Adipocyte (in vitro differentiated cells): ENCODE data around the gene SCN1A.

Experiments
- DNase-seq: peaks from one replicate; pipeline ENCODE4 v3.0.0-alpha.2; 2015; ENCODE audit warnings: low read depth
- H3K27me3 ChIP-seq: replicated peaks from 2 replicates; pipeline ENCODE4 v1.7.0; 2013; ENCODE audit warnings: mild to moderate bottlenecking, low read length, moderate library complexity; ENCODE audit not compliant: control insufficient read depth, insufficient read depth
- H3K36me3 ChIP-seq: 2 replicates; pipeline ENCODE4 v1.7.0; 2013; ENCODE audit warnings: low read length, mild to moderate bottlenecking, moderate library complexity; ENCODE audit not compliant: control insufficient read depth, insufficient read depth, severe bottlenecking
- H3K4me1 ChIP-seq: 2 replicates; pipeline ENCODE4 v1.7.0; 2013; ENCODE audit warnings: mild to moderate bottlenecking, low read length, moderate library complexity; ENCODE audit not compliant: control insufficient read depth, insufficient read depth
- H3K4me3 ChIP-seq: 2 replicates; pipeline ENCODE4 v1.7.0; 2013; ENCODE audit warnings: mild to moderate bottlenecking, low read length, moderate library complexity
- H3K9ac ChIP-seq: 2 replicates; pipeline ENCODE4 v1.7.0; 2013; ENCODE audit warnings: mild to moderate bottlenecking, low read length, moderate library complexity
- H3K9me3 ChIP-seq: 2 replicates; pipeline ENCODE4 v1.7.0; 2013; ENCODE audit warnings: mild to moderate bottlenecking, low read length, moderate library complexity; ENCODE audit not compliant: control insufficient read depth

SCN1A gene

DNA sequence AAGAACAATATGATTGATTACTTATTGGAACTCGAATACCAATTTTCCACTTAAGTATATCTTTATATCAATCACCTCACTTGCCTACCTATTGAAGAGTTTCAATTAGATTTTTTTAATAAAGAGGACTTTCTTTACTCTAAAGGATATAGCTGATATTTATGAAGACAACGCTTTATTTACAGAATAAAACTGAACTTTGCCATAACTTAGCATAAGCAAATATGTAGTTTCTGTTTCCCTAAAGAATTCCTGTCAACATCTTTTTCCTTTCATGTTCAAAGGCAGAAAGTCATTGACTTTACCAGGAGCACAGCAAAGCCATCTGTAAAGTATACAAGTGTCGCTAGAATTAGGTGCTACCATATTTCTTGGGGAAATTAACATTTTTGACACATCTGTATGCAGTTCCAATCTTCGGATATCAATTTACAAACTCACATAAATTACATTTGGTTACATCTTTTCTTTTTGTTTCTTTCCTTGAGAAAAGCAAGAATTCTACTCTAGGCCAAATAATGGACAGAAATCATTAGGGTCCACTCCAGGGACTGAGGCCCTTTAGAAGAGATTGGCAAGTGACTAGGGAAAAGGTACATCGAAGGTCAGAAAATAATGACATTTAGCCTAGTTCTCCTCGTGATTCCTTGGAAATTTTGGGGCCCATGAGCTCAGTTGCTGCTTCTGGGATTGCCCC is 7.5 kb upstream of the SCN1A start:
- Histone ChIP-seq H3K27me3 (peaks cover 16% of the 10 kb centered on the region), H3K9ac (no peak overlapping the region), H3K4me1 (no peaks in the 10 kb centered on the region), H3K36me3 (no peaks in the 10 kb centered on the region), H3K9me3 (no peaks in the 10 kb centered on the region), H3K4me3 (no peak overlapping the region)
- no peak for DNase-seq

DNA sequence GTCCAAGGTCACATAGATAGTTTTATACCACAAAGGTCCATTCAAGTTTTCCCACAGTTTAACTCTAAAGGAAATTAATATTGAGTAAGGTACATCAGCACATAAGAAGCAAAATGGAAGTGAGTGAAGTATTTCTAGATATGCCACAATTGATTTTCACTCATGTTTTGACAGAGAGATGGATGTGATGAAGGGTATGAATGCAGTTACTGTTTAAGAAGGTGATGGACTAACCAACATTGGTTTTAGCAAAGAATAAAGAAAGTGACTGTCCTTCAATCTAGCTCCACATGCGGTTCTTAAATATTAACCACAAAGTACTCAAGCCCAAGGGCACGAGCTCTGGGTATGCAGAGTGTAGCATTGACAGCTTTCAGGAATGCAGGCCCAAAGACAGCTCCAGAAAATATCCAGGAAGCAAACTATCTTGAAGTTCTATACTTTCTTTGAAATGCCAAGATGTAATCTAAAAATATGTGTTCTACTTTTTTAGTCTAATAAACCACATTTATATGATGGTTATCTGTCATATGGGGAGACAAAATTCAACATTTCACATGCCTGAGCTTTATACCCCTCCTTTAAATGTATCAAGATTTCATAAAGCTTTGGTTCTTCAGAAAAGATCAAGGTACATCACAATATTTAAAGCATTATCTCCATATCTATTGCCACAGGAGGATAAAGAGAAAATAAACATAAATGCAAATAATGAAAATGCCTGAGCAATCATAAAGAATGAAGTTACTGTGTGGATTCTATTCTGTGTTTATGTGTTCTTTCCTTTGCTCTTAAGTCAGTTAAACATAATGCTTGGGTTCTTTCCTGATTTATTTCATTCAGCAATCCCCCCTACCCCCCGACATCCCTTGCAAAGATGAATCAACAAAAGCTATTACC is 6.7 kb upstream of the SCN1A start:
- H3K27me3 ChIP-seq = peaks cover 19% of the 10 kb centered on the region

DNA sequence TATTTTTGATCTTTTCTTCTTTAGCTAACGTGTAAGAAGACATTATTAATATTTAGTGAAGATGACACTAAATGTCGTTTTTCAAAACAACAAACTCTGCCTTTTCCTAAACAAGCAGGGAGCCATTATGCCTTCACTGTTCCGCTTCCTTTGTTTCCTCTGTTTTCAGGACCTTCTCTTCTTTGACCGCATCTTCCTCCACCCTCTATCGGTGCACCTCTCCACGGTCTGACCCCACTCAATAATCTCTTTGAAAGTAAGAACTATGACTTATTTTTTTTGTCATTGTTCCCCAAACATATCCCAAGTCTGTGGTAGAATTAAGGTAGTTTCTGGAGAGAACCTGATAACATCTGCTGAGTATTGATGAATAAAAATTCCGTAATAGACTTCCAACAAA is 5.8 kb upstream of the SCN1A start:
- no peak overlapping the region for H3K4me3 ChIP-seq
- peaks cover 19% of the 10 kb centered on the region for H3K27me3 ChIP-seq
- H3K36me3 ChIP-seq = no peaks in the 10 kb centered on the region
- no peaks in the 10 kb centered on the region for H3K9me3 ChIP-seq
- DNase-seq = no peak
- no peaks in the 10 kb centered on the region for H3K4me1 ChIP-seq
- H3K9ac ChIP-seq = no peak overlapping the region

More for the DNA sequence above, 6.7 kb upstream of the SCN1A start:
- no peaks in the 10 kb centered on the region for H3K4me1 ChIP-seq
- H3K36me3 ChIP-seq = no peaks in the 10 kb centered on the region
- no peak overlapping the region for H3K4me3 ChIP-seq
- H3K9me3 ChIP-seq = no peaks in the 10 kb centered on the region
- no peak for DNase-seq
- H3K9ac ChIP-seq = no peak overlapping the region

DNA sequence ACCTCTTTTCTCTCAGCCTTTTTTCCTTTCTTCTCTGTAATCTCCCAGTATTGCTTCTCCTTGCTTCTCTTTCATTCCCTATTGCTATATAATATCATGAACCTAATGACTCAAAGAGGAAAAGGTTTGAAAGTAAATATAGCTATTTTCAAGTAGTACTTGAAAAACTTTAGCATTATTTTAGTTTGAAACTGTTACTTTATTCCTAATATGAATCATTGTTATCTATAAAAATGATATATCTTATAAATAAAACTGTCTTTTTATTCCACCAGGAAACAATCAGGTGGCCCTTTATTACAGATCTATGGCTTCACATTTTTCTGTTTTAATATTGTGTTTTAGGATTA is 311 bp upstream of the SCN1A start:
- Histone ChIP-seq H3K9me3 (no peaks in the 10 kb centered on the region), H3K4me3 (no peak overlapping the region), H3K36me3 (no peaks in the 10 kb centered on the region), H3K27me3 (peaks cover 15% of the 10 kb centered on the region), H3K9ac (no peak overlapping the region), H3K4me1 (peaks cover 22% of the 10 kb centered on the region)
- DNase-seq = no peak

DNA sequence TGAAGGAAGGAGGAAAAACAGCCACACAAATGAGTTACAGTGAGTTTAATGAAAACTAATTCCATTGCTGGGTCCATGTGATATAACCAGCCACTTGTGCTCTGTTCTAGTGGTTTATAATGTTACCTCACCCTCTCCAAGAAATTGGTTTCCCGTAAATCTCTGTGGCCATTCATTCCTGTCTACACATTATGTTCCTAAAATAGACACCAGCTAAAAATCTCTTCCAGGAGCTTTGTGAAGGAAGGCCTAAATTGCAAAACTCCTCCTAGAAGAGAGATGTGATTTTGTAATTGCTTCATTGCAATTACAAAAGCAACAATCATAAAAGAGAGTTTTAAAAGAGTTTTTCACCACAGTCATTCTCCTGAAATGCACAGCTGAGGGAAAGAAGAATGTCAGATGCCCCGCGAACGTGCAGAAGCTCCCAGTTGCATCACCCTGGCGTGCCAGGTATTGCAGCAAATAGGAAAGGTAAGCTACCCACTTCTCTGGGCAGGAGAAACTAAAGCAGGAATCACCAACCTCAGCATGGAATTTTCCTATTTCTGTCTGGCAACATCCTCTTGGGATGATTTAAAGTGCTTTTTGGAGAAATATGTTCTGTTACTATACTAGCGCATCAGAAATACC is 1.7 kb downstream of the SCN1A start:
- Histone ChIP-seq H3K4me3 (peak overlapping the region; percentile 33), H3K27me3 (peaks cover 5% of the 10 kb centered on the region), H3K9me3 (no peaks in the 10 kb centered on the region), H3K9ac (peak overlapping the region; percentile 31), H3K4me1 (peaks cover 22% of the 10 kb centered on the region), H3K36me3 (no peaks in the 10 kb centered on the region)
- DNase-seq = peak; percentile 72

DNA sequence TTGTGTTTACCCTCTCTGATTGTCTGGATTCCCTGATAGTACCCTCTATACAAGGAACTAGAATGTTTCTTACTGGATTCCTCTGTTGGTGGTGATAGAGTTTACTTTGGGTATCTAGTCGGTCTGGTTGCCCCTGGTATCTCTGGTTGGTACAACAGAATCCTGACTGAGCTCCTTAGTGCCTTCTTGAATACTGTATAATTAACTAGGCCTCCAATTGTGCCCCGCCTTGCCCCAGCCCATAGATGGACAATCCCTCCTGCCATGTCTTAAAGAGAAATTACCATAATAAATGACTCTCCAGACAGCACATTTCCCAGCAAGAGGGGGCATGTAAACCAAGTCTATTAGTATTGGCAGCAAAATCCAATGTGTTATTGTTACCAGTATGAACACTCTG is 2.3 kb downstream of the SCN1A start:
- peaks cover 3% of the 10 kb centered on the region for H3K27me3 ChIP-seq
- peak overlapping the region; percentile 33 for H3K4me3 ChIP-seq
- DNase-seq = no peak

DNA sequence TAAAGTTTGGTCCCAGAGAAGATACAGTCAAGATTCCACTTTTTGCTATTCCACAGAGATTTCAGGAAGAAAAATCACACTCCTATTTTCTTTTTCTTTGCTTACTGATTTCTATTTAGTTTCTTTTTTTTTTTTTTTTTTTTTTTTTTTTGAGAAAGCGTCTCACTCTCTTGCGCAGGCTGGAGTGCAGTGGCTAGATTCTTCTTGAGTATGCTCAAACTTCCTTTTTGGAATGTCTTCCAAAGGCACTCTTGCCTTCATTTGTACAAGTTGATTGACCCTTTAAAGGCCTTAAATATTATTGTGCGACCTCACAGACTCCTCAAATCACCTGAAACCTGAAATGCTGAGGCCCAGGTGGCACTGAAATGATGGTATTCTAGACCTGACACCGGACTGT is 9.6 kb downstream of the SCN1A start:
- Histone ChIP-seq H3K4me3 (no peak overlapping the region), H3K9ac (no peak overlapping the region), H3K9me3 (no peaks in the 10 kb centered on the region), H3K36me3 (no peaks in the 10 kb centered on the region), H3K27me3 (no peaks in the 10 kb centered on the region), H3K4me1 (peaks cover 4% of the 10 kb centered on the region)
- no peak for DNase-seq

More for the DNA sequence above, 2.3 kb downstream of the SCN1A start:
- Histone ChIP-seq H3K9me3 (no peaks in the 10 kb centered on the region), H3K9ac (peak overlapping the region; percentile 31), H3K4me1 (peaks cover 22% of the 10 kb centered on the region), H3K36me3 (no peaks in the 10 kb centered on the region)

DNA sequence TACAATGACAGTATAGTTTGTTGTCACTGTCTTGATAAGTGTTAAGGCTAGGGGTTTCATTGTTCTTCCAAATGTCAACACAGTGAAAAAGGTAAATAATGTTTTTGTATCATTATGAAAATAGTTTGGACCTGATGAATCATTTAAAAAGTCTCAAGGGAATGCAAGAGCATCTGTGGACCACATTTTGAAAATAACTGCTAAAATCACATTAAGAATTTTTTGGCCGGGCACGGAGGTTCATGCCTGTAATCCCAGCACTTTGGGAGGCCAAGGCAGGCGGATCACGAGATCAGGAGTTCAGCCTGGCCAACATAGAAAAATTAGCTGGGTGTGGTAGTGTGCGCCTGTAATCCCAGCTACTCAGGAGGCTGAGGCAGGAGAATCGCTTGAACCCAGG is 10.3 kb downstream of the SCN1A start:
- Histone ChIP-seq H3K9me3 (no peaks in the 10 kb centered on the region), H3K4me1 (peaks cover 4% of the 10 kb centered on the region), H3K36me3 (no peaks in the 10 kb centered on the region), H3K4me3 (no peak overlapping the region), H3K27me3 (no peaks in the 10 kb centered on the region), H3K9ac (no peak overlapping the region)
- no peak for DNase-seq

DNA sequence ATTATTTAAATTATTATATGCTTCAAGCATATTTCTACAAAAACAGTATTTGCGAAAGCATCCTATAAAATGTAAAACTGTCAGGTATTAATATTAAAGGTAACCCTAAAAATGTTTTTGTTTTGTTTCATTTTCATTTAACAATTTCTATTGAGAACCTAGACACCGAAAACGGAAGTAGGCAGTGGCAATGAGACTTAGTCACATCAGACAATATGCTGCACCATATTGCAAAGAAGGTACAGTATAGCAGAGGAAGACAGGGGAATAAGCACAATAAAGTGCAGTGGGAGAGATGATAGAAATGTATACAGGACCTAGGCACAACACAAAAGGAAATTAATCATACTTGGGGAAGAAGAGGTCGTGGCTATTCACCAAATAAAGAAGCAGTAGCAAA is 12.2 kb downstream of the SCN1A start:
- Histone ChIP-seq H3K36me3 (no peaks in the 10 kb centered on the region), H3K4me1 (peaks cover 4% of the 10 kb centered on the region), H3K9ac (no peak overlapping the region), H3K27me3 (no peaks in the 10 kb centered on the region), H3K4me3 (no peak overlapping the region), H3K9me3 (no peaks in the 10 kb centered on the region)
- DNase-seq = no peak

DNA sequence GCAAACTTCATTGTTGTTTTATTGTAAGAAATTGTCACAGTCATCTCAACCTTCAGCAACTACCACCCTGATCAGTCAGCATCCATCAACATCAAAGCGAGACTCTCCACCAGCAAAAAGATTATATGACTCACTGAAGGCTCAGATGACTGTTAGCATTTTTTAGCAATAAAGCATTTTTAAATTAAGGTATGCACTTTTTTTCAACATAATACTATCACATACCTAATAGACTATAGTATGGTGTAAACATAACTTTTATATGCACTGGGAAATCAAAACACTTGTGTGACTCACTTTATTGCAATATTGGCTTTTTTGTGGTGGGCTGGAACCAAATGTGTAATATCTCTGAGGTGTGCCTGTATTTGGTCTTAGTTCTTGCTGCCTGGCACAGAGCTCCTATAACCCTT is 15.6 kb downstream of the SCN1A start:
- Histone ChIP-seq H3K36me3 (no peaks in the 10 kb centered on the region), H3K4me1 (no peaks in the 10 kb centered on the region), H3K9me3 (no peaks in the 10 kb centered on the region), H3K27me3 (no peaks in the 10 kb centered on the region), H3K4me3 (no peak overlapping the region), H3K9ac (no peak overlapping the region)
- DNase-seq = no peak

DNA sequence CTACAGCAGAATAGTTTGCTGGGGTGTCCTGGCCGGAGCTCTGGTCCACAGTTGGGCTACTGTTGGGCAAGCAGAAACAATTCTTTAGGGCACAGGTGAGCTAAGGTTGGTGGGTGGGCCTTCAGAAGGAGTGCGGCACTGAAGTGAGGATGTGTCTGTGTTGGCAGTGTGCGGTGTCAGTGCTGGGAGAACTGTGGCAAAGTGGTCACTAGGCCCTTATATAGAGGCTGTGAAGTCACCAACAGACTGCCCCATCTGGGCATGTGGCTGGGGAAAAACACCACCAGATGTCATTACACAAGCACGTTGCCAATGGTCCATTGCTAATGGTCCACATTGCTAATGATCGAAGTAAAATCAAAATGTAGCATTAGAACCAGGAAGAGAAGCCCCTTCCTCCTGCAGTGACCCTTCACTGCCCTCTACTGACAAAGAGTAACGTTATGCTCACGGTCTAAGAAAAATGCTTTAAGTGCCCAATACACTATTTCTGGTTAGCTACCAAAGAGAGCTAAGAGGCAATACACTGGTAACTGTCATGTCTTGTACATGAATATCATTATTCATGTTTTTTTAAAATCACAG is 21.3 kb downstream of the SCN1A start:
- Histone ChIP-seq H3K9ac (no peak overlapping the region), H3K36me3 (no peaks in the 10 kb centered on the region), H3K4me1 (no peaks in the 10 kb centered on the region), H3K4me3 (no peak overlapping the region), H3K9me3 (no peaks in the 10 kb centered on the region), H3K27me3 (no peaks in the 10 kb centered on the region)
- no peak for DNase-seq
